ENCODE results near the gene GCLM. TPM values are rescaled to one million over a fixed set of nuclear protein-coding genes. Genes with fewer than 3 reads are reported as not detected.

Gene GCLM
- total and polyA plus RNA-seq, 9 of the 15 experiments (the other 6 are each of a cell fraction or from before 2014, with no cell fraction given), result 9.3 to 71.6 (median 24.5) TPM

DNA sequence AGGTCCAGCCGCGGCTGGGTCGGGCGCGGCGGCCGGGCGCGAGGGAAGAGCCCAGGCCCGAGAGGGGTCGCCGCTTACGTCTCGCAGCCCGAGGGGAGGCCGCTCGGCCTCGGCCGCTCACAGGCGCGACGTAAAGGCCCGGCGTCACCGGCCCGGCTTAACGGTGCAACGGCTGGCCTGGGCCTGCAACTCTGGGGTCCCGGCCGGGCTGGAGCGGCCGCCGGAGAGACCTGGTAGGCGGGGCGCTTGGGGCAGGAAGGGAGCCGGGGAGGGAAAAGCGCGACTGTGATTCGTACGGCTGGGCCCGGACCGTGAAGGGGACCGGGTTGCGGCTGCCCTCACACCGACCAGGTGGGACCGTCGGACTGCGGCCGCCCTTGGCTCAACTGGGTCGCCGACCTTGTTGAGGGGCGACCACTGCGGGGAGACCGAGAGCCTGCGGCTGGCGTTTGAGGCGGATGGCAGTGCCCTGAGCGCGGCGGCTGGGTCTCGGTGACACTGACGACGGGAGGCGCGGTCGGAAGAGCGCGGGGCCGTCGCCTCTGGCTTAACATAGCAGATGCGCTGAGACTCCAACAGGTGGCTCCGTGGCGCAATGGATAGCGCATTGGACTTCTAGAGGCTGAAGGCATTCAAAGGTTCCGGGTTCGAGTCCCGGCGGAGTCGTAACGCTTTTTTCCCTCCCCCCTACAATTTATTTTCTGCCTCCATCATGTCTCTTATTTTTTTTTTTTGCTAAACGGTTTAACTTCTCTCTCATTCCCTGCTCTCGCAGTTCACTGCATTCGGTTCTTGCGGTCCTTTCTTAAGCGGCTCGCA, 62.0 kb downstream of the GCLM start (continued):
- TF ChIP-seq, protein P1, sequence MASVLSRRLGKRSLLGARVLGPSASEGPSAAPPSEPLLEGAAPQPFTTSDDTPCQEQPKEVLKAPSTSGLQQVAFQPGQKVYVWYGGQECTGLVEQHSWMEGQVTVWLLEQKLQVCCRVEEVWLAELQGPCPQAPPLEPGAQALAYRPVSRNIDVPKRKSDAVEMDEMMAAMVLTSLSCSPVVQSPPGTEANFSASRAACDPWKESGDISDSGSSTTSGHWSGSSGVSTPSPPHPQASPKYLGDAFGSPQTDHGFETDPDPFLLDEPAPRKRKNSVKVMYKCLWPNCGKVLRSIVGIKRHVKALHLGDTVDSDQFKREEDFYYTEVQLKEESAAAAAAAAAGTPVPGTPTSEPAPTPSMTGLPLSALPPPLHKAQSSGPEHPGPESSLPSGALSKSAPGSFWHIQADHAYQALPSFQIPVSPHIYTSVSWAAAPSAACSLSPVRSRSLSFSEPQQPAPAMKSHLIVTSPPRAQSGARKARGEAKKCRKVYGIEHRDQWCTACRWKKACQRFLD (CRISPR knock-in tag; IDR thresholded peaks at IDR 0.05), result no peak
- 0 out of 4 replicates have a peak, but pooled peaks of 1 of the 2 experiments have one; percentile 18 for TF ChIP-seq UBTF (IDR thresholded peaks at IDR 0.05; ENCODE audit: borderline replicate concordance in 1 of 2, low read depth in 2 of 2, low read length in 2 of 2)
- 0 out of 2 replicates have a peak, but pooled peaks have one; percentile 12 for TF ChIP-seq ZNF12 (CRISPR knock-in tag; IDR thresholded peaks at IDR 0.05)
- TF ChIP-seq SAFB (IDR thresholded peaks at IDR 0.05; ENCODE audit: borderline replicate concordance, low read depth, low read length), result no peak
- no peak for TF ChIP-seq KHSRP (IDR thresholded peaks at IDR 0.05)
- no peak for TF ChIP-seq POLR2B (IDR thresholded peaks at IDR 0.05; ENCODE audit: low read depth, partially characterized antibody)
- TF ChIP-seq CREB1 (IDR thresholded peaks at IDR 0.05), result peak; percentile 53
- peak; percentile 64 for TF ChIP-seq CREB1 (CRISPR knock-in tag; IDR thresholded peaks at IDR 0.05)
- TF ChIP-seq ZNF146 (CRISPR knock-in tag; IDR thresholded peaks at IDR 0.05; ENCODE audit: unreplicated experiment), result peak; percentile 18
- TF ChIP-seq, protein P2, sequence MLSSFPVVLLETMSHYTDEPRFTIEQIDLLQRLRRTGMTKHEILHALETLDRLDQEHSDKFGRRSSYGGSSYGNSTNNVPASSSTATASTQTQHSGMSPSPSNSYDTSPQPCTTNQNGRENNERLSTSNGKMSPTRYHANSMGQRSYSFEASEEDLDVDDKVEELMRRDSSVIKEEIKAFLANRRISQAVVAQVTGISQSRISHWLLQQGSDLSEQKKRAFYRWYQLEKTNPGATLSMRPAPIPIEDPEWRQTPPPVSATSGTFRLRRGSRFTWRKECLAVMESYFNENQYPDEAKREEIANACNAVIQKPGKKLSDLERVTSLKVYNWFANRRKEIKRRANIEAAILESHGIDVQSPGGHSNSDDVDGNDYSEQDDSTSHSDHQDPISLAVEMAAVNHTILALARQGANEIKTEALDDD (IDR thresholded peaks at IDR 0.05), result no peak
- TF ChIP-seq TBL1XR1 (IDR thresholded peaks at IDR 0.05; ENCODE audit: low read length in 2 of 2), result peak; percentile 49 to 97; a peak in 3 of 4 replicates
- peak; percentile 18 for TF ChIP-seq MEIS2 (IDR thresholded peaks at IDR 0.05; ENCODE audit: partially characterized antibody)
- peak; percentile 30 for TF ChIP-seq PHF20 (IDR thresholded peaks at IDR 0.05; ENCODE audit: partially characterized antibody)
- no peak for TF ChIP-seq CBFA2T3 (IDR thresholded peaks at IDR 0.05)
- no peak for TF ChIP-seq ZNF717 (CRISPR knock-in tag; IDR thresholded peaks at IDR 0.05)
- TF ChIP-seq BRF1 (IDR thresholded peaks at IDR 0.05; ENCODE audit: borderline replicate concordance, extremely low read depth, insufficient read length), result peak; percentile 98
- TF ChIP-seq THRAP3 (IDR thresholded peaks at IDR 0.05; ENCODE audit: borderline replicate concordance), result no peak
- 0 out of 2 replicates have a peak, but pooled peaks have one; percentile 31 for TF ChIP-seq JUN (IDR thresholded peaks at IDR 0.05; ENCODE audit: borderline replicate concordance, low read depth, low read length)
- no peak; the same call in 1 of the 2 replicates for TF ChIP-seq JUN (CRISPR knock-in tag; IDR thresholded peaks at IDR 0.05; ENCODE audit: borderline replicate concordance)
- no peak for TF ChIP-seq RBM15 (IDR thresholded peaks at IDR 0.05; ENCODE audit: insufficient read depth, low read length)
- TF ChIP-seq ZNF232 (CRISPR knock-in tag; IDR thresholded peaks at IDR 0.05), result no peak
- no peak for TF ChIP-seq ZNF277 (CRISPR knock-in tag; IDR thresholded peaks at IDR 0.05; ENCODE audit: borderline replicate concordance)
- peak; percentile 73 for TF ChIP-seq POLR3G (IDR thresholded peaks at IDR 0.05; ENCODE audit: extremely low read depth, insufficient read length, insufficient replicate concordance)

All from K562 (cell line).